ENCODE results near the gene CACNB4.

The CACNB4 gene

GRCh38 chr2:151953467-151953866, 145.4 kb downstream of the CACNB4 start:
- Mint-ChIP-seq H3K27ac (no peak overlapping the region), H3K27me3 (ENCODE audit: low read depth) (peaks cover 5% of the 10 kb centered on the region), H3K36me3 (ENCODE audit: low read depth) (no peaks in the 10 kb centered on the region), H3K9me3 (no peaks in the 10 kb centered on the region), H3K4me3 (no peak overlapping the region), H3K4me1 (no peaks in the 10 kb centered on the region)
- TF ChIP-seq CTCF (IDR thresholded peaks at IDR 0.05; ENCODE audit: unreplicated experiment in 3 of 3) = no peak

- no peak overlapping the region for H3K27ac Mint-ChIP-seq
- peaks cover under 1% of the 10 kb centered on the region for H3K4me1 Mint-ChIP-seq
- TF ChIP-seq CTCF (IDR thresholded peaks at IDR 0.05; ENCODE audit: unreplicated experiment in 3 of 3) = no peak
- H3K36me3 Mint-ChIP-seq (ENCODE audit: low read depth) = no peaks in the 10 kb centered on the region
- H3K27me3 Mint-ChIP-seq (ENCODE audit: low read depth) = peaks cover 5% of the 10 kb centered on the region
- H3K9me3 Mint-ChIP-seq = no peaks in the 10 kb centered on the region
- H3K4me3 Mint-ChIP-seq = no peak overlapping the region
Observed at GRCh38 chr2:151952691-151953456, 146.0 kb downstream of the CACNB4 start.

- Mint-ChIP-seq H3K27ac (no peak overlapping the region), H3K36me3 (ENCODE audit: low read depth) (peaks cover 7% of the 10 kb centered on the region), H3K27me3 (ENCODE audit: low read depth) (peaks cover 3% of the 10 kb centered on the region), H3K9me3 (peaks cover 4% of the 10 kb centered on the region), H3K4me3 (no peak overlapping the region), H3K4me1 (peaks cover 18% of the 10 kb centered on the region)
- TF ChIP-seq CTCF (IDR thresholded peaks at IDR 0.05; ENCODE audit: unreplicated experiment in 3 of 3) = no peak
Observed at GRCh38 chr2:151947813-151948165, 151.1 kb downstream of the CACNB4 start.

GRCh38 chr2:151946899-151947812, 151.7 kb downstream of the CACNB4 start:
- Mint-ChIP-seq H3K4me1 (peaks cover 18% of the 10 kb centered on the region), H3K27ac (peak overlapping the region in 1 of 3 experiments; percentile 7), H3K27me3 (ENCODE audit: low read depth) (peaks cover 3% of the 10 kb centered on the region), H3K4me3 (peak overlapping the region in 1 of 3 experiments; percentile 8), H3K9me3 (peaks cover 6% of the 10 kb centered on the region), H3K36me3 (ENCODE audit: low read depth) (peaks cover 9% of the 10 kb centered on the region)
- TF ChIP-seq CTCF (IDR thresholded peaks at IDR 0.05; ENCODE audit: unreplicated experiment in 3 of 3) = peak; percentile 53 to 59 (median 56)

GRCh38 chr2:151946250-151946884, 152.5 kb downstream of the CACNB4 start:
- Mint-ChIP-seq H3K27me3 (ENCODE audit: low read depth) (peaks cover 3% of the 10 kb centered on the region), H3K9me3 (peaks cover 8% of the 10 kb centered on the region), H3K27ac (no peak overlapping the region), H3K36me3 (ENCODE audit: low read depth) (peaks cover 14% of the 10 kb centered on the region), H3K4me1 (peaks cover 18% of the 10 kb centered on the region), H3K4me3 (no peak overlapping the region)
- TF ChIP-seq CTCF (IDR thresholded peaks at IDR 0.05; ENCODE audit: unreplicated experiment in 3 of 3) = no peak
